Pulmonary artery endothelial cell (primary cell): ENCODE data around the gene CCDC141. TPM values are rescaled to one million over a fixed set of nuclear protein-coding genes. Genes with fewer than 3 reads are reported as not detected.

Source experiments
- DNase-seq: peaks from one replicate; pipeline ENCODE4 v3.0.0-alpha.2; 2011; ENCODE audit warnings: low read depth, low spot score
- total RNA-seq: library from RNA; depleted of rRNA; stranded (reverse); fragments of >200 nt; gene quantifications from 2 replicates; pipeline ENCODE4 v1.2.3, GENCODE V29; 2014

CCDC141 gene
- total RNA-seq, 1 donor from 2014 or later: under 0.01 TPM

GRCh38 chr2:178976351-178976750, 73.6 kb downstream of the CCDC141 start:
- no peak for DNase-seq

DNA sequence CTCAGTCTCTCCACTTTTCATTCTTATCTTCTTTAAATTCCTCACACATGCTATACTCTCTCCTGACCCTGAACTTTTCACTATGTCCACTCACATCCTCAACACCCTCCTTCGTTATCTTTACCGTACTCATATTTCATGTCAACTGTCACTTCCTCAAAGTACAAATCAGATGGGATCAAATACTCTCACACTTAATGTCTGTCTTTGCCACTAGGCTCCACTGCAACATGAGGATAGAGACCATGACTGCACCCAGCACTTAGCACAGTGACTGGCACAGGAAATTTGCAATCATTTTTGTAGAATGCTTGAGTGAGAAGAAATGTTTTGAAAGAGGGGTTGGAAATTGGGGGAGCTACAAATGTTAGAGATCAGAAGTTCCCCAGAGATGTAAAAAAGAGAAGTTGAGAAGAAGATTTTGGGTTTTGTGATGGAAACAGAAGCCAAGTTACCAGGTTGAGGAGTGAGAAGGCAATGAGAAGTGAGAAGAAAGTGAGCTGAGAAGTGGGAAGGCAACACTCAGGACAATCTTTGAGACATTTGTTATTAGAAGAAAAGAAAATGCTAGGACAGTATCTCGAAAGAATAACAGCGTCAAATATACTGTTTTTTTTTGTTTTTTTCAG, 87.0 kb downstream of the CCDC141 start:
- no peak for DNase-seq

GRCh38 chr2:178962152-178962551, 87.8 kb downstream of the CCDC141 start:
- no peak for DNase-seq

GRCh38 chr2:178954049-178954448, 95.9 kb downstream of the CCDC141 start:
- no peak for DNase-seq

DNA sequence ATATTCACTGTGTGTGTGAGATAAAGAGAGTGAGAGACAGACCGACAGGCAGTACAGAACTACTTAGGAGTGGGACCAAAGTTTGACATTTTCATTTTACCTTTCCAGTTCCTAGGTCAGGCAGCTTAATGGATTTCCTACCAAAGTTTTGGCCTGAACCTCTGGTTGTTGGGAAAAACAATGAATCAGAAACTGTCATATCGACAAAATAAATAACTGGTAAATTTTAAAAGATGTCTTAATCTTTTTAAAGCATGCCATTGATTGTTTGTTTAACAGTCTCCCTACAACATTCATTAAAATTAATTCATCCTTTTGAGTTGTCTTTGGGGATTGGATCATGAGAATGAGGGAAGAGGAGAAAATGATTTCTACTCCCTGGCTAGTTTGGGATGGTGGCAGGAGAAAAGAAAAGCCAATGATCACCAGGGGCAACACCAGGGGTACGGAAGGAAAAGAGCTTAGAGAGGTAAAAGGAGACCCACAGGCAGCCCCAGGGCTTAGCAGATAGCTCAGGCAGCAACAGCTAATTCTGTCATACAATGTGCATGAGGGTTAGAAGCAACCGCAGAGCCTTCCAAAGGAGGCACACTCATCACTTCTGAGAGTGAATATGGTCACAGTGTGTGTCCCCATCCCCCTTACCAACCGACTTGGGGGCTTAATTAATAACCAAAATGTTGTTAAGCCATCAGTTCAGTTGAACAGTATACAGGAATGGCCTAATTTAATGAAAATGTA, 98.5 kb downstream of the CCDC141 start:
- DNase-seq: no peak

GRCh38 chr2:178949584-178949983, 100.4 kb downstream of the CCDC141 start:
- no peak for DNase-seq

GRCh38 chr2:178949151-178949550, 100.8 kb downstream of the CCDC141 start:
- DNase-seq: no peak

DNA sequence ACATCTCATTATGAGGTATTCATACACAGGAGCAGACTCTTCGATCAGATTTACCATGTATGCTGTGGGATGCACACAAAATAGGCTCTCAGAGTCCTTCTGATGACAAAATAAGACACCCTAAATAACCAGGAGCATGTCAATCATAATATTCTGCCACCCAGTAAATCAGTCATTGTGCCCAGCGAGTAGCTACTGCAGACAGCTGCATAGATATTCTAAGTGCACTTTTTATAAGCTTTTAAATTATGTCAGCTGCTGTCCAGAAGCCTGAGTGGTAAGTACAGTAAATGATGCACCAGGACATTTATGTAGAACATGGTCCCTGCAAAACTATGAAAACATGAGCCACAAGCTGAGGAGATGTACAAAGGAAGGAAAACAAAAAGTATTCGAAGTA, 102.9 kb downstream of the CCDC141 start:
- no peak for DNase-seq

DNA sequence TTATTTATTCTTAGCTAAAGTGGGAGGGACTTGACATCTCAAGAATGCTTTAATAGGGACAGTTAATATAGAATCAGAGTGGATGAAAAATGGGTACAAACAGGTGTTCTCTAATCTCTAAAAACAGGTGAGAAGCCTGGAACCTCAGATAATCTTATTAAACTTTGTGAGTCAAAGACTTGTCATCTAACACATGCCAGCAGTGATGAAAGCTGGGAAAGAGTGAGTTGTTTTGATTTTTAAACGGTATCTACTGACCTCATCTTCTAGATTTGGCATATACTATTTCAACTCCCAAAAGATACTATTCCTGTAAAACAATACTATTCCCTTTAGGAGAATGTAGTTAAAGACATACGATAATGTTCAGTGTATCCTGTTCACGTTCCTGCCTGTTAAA, 103.4 kb downstream of the CCDC141 start:
- no peak for DNase-seq

GRCh38 chr2:178943745-178944144, 106.2 kb downstream of the CCDC141 start:
- no peak for DNase-seq

DNA sequence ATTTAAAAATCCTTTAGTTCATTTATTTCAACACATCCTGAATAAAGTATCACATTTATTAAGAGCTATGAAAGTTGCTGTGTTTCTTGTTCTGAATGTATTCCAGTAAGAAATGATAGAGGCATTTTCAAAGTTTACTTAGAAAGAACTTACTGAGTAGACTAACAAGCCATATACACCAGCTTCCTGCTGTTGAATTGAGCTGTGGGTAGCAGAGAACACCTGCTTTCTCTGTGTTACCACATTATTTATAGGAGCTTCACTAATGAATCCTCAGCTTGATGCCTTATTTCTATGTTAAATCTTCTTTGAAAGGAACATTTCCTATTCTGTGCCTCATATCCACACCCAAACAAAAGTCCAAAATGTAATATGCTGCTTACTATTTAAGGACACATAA, 115.4 kb downstream of the CCDC141 start:
- no peak for DNase-seq

DNA sequence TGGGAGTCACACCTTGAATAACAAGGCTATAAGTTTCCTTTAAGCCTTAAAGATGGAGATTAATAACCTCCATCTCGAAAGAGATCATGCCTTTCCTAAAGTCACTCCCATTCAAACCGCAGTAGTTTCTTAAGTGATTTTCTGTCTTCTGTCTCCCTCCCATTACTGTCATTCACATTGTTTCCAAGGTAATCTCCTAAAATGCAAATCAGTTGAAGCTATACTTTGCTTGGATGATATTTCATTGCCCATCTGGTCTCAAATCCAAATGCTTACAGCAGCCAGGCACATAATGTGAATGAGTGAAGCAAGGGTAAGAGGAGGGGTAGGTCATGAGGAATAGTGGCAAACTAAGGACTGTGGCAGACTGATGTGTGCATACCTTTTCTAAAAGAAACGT, 116.4 kb downstream of the CCDC141 start:
- no peak for DNase-seq

DNA sequence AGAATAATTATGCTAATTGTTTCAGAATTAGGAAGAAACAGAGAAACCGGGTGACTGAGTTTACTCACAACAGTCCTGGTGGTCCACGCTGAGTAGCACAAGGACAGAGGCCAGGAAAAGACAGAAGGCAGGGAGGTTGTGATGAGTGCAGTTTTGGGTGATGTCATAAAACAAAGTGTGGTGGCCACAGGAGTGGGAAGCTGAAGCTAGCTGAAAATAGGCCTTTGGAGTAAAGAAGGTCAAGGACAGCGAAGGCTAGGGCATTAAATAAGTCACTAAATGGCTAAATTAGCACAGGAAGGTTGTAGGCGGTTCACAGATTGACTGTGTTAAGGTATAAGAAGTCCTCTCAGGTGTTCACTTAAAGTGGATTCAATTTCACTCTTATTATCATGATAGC, 121.9 kb downstream of the CCDC141 start:
- DNase-seq: no peak

DNA sequence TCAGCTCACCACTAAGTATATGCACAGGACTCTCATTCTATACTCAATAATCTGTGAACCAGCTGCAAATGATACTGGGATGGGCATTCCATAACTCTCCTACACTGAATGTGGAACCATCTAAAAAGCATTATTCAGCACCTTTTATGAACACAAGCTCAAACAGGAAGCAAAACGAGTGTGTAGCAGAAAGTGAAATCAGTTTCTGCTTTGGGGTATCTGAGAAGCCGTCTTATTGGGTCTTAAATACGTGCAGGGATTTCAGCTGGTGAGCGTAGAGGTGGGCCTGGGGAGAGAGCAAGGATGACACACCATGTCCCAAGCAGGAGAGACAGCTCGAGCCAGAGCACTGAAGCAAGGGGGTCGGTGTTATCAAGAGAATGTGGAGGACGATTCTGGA, 122.8 kb downstream of the CCDC141 start:
- no peak for DNase-seq

DNA sequence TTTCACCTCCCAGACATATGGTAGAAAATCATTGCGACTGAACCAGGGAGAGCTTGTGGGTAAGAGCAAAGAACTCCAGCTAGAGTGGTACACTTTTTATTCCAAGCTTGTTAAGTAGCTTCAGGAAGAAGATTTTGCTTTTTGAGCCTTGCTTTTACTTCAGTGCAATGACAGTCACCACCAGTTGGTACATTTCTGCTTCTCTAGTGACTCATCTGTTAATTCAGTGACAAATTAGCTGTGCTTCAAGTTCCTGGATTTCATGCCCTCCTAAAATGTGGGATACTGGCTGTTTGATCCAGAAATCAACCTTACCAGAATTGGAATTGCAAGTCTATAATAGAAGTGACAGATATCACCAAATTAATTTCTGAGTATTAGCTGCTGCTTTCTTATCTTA, 125.1 kb downstream of the CCDC141 start:
- DNase-seq: no peak

DNA sequence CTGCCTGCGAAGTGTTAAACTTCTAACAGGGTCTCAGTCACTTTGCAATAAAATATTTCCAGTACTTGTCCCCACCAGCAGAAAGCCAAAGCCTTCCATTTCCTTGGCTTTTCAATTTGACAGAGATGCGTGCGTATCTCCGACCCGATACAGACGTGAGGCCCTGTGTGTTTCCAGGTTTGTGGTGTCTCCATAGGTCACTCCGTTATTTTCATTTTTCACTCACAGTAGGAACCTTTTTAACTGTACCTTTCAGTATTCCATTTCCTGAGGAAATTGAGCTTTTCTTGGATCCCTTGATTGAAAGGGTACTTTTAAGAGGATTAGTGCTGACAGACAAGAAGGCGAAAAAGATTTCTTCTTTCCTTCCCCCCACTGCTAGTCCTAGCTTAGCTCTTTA, 126.4 kb downstream of the CCDC141 start:
- DNase-seq: no peak

GRCh38 chr2:178920916-178921513, 128.9 kb downstream of the CCDC141 start:
- no peak for DNase-seq

DNA sequence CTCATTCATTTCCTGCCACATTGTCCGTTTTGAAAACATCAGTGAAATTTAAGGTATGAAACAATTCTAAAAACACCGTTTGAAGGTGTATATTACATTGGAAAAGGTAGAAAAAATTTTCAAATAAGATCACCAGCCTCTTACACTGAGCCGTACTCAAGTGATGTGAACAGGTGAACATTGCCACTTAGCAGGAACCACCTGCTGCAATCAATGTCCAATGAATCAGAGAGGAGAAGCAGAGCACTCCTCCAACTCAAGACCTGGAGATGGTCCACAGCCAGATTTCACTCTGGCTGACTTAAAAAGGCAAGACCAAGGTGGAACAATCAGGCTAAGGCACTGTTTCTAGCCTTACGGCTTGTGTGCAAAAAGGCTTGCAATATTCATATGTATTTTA, 132.4 kb downstream of the CCDC141 start:
- no peak for DNase-seq

GRCh38 chr2:178915423-178916173, 134.3 kb downstream of the CCDC141 start:
- DNase-seq: no peak

- peak; percentile 68 for DNase-seq
Measured at GRCh38 chr2:178914259-178914849, 135.6 kb downstream of the CCDC141 start.

- DNase-seq: no peak
Measured at GRCh38 chr2:178913049-178913441, 136.9 kb downstream of the CCDC141 start.
